ENCODE measurements around the gene WDR74. TPM values are rescaled to one million over a fixed set of nuclear protein-coding genes. Genes with fewer than 3 reads are reported as not detected.

WDR74 gene
- total and polyA plus RNA-seq, 9 of the 15 experiments (the other 6 are each of a cell fraction or from before 2014, with no cell fraction given) = 32.7 to 210 (median 114) TPM

- TF ChIP-seq RBM34 (IDR thresholded peaks at IDR 0.05; ENCODE audit: borderline replicate concordance, insufficient read depth, low read length) (no peak), ATF3 (IDR thresholded peaks at IDR 0.05) (peak; percentile 40), ATF3 (CRISPR knock-in tag; conservative IDR thresholded peaks at IDR 0.05) (peak; percentile 92), CREM (IDR thresholded peaks at IDR 0.05; ENCODE audit: low read depth) (peak; percentile 85), HDAC3 (IDR thresholded peaks at IDR 0.05; ENCODE audit: borderline replicate concordance, partially characterized antibody) (peak; percentile 88), SUPT5H (IDR thresholded peaks at IDR 0.05) (peak; percentile 100), ZNF280B (CRISPR knock-in tag; IDR thresholded peaks at IDR 0.05) (peak; percentile 99), RAD21 (CRISPR knock-in tag; conservative IDR thresholded peaks at IDR 0.05 in 1 of 2, IDR thresholded peaks at IDR 0.05 in 1 of 2) (peak; percentile 33 to 74; a peak in 3 of 4 replicates), UBTF (IDR thresholded peaks at IDR 0.05; ENCODE audit: borderline replicate concordance in 1 of 2, low read depth in 2 of 2, low read length in 2 of 2) (no peak), BCLAF1 (IDR thresholded peaks at IDR 0.05; ENCODE audit: borderline replicate concordance in 1 of 2, control insufficient read depth in 1 of 2, low read depth in 2 of 2, low read length in 1 of 2) (peak; percentile 83 to 100; a peak in 3 of 4 replicates), TAF7 (tag; IDR thresholded peaks at IDR 0.05) (peak; percentile 53; the same call in 1 of the 2 replicates), CREB5 (CRISPR knock-in tag; IDR thresholded peaks at IDR 0.05) (peak; percentile 99), TFE3 (CRISPR knock-in tag; IDR thresholded peaks at IDR 0.05) (peak; percentile 91)
These were observed 2.2 kb upstream of the WDR74 start (continued) for GRCh38 chr11:62841361-62842170.

Measured in K562 (cell line).